Measurements from ENCODE around the gene ANKRD45. TPM values are rescaled to one million over a fixed set of nuclear protein-coding genes. Genes with fewer than 3 reads are reported as not detected.

ANKRD45 gene
- polyA plus RNA-seq, 1 of the 3 experiments (the other 2 are of a cell fraction): 1.8 TPM

- CTCF ChIA-PET: no interaction called here
- POLR2A ChIA-PET: no interaction called here
Observed at GRCh38 chr1:173573596-173573995, 96.1 kb downstream of the ANKRD45 start.

GRCh38 chr1:173572201-173572873, 97.3 kb downstream of the ANKRD45 start:
- Histone ChIP-seq H3K4me2 (no peak overlapping the region), H2AFZ (ENCODE audit: low read depth) (no peak overlapping the region), H3K4me1 (ENCODE audit: control insufficient read depth in 1 of 2, insufficient read depth in 2 of 2, low read depth in 1 of 2, low read length in 1 of 2) (no peaks in the 10 kb centered on the region), H3K9me2 (no peaks in the 10 kb centered on the region), H3K9ac (no peak overlapping the region), H3K4me3 (ENCODE audit: low read depth in 2 of 2, low read length in 1 of 2) (no peak overlapping the region), H3F3A (replicated peaks; ENCODE audit: insufficient read depth) (no peaks in the 10 kb centered on the region), H3K9me3 (peaks cover 7% of the 10 kb centered on the region; the same call in 1 of the 2 replicates), H4K20me1 (ENCODE audit: insufficient read depth) (no peaks in the 10 kb centered on the region), H3K79me2 (ENCODE audit: insufficient read depth) (no peaks in the 10 kb centered on the region), H3K27me3 (ENCODE audit: insufficient read depth) (no peaks in the 10 kb centered on the region), H3K36me3 (replicated peaks in 1 of 2; ENCODE audit: control insufficient read depth in 1 of 2, insufficient read depth in 2 of 2, low read length in 1 of 2) (no peaks in the 10 kb centered on the region), H3K27ac (ENCODE audit: low read depth in 2 of 2, low read length in 1 of 2) (no peak overlapping the region)
- DNase-seq: no peak
- WGBS (ENCODE audit: low lambda C conversion rate): 90% methylated on average over 3 of the region's 3 CpGs
- ChIA-PET CTCF (interaction anchor here (0.7 kb wide), 1 partner anchor 269 kb away, joined by 3 read pairs; no protein-coding TSS in a partner anchor), POLR2A (interaction anchor here (0.6 kb wide), 1 partner anchor 568 kb away, joined by 4 read pairs; no protein-coding TSS in a partner anchor)
- no peak for TF ChIP-seq PBX3 (IDR thresholded peaks at IDR 0.05)
- TF ChIP-seq CHD2 (IDR thresholded peaks at IDR 0.05; ENCODE audit: low read length, partially characterized antibody): no peak
- no peak for TF ChIP-seq ZBTB33 (IDR thresholded peaks at IDR 0.05; ENCODE audit: borderline replicate concordance, low read depth)
- TF ChIP-seq SIN3A (IDR thresholded peaks at IDR 0.05; ENCODE audit: borderline replicate concordance, low read depth, low read length): no peak
- TF ChIP-seq SMC3 (IDR thresholded peaks at IDR 0.05; ENCODE audit: low read depth, low read length): no peak
- TF ChIP-seq RFX5 (IDR thresholded peaks at IDR 0.05; ENCODE audit: low read length): no peak
- TF ChIP-seq RXRA (IDR thresholded peaks at IDR 0.05; ENCODE audit: borderline replicate concordance, low read depth): no peak
- no peak for TF ChIP-seq TEAD4 (IDR thresholded peaks at IDR 0.05; ENCODE audit: borderline replicate concordance, insufficient read depth)
- no peak for TF ChIP-seq TCF12 (IDR thresholded peaks at IDR 0.05)
- no peak for TF ChIP-seq FOSL2 (IDR thresholded peaks at IDR 0.05; ENCODE audit: borderline replicate concordance, low read depth)
- no peak for TF ChIP-seq MAX (IDR thresholded peaks at IDR 0.05; ENCODE audit: low read depth)
- no peak for TF ChIP-seq FOXM1 (IDR thresholded peaks at IDR 0.05; ENCODE audit: low read depth)

More at GRCh38 chr1:173573596-173573995, 96.1 kb downstream of the ANKRD45 start:
- no peak overlapping the region for H3K27ac ChIP-seq (ENCODE audit: low read depth in 2 of 2, low read length in 1 of 2)
- DNase-seq: no peak
- no peaks in the 10 kb centered on the region for H3K9me2 ChIP-seq
- no peaks in the 10 kb centered on the region for H3K27me3 ChIP-seq (ENCODE audit: insufficient read depth)
- H3K9me3 ChIP-seq: no peaks in the 10 kb centered on the region
- no peak overlapping the region for H2AFZ ChIP-seq (ENCODE audit: low read depth)
- no peak for TF ChIP-seq GATA2 (CRISPR knock-in tag; IDR thresholded peaks at IDR 0.05)
- TF ChIP-seq TCF12 (IDR thresholded peaks at IDR 0.05): no peak
- no peak for TF ChIP-seq USF1 (IDR thresholded peaks at IDR 0.05; ENCODE audit: borderline replicate concordance, low read depth)
- no peak for TF ChIP-seq USF2 (IDR thresholded peaks at IDR 0.05; ENCODE audit: borderline replicate concordance, low read depth, low read length)
- no peak for TF ChIP-seq PBX3 (IDR thresholded peaks at IDR 0.05)
- no peak for TF ChIP-seq SIN3A (IDR thresholded peaks at IDR 0.05; ENCODE audit: borderline replicate concordance, low read depth, low read length)
- TF ChIP-seq SMC3 (IDR thresholded peaks at IDR 0.05; ENCODE audit: low read depth, low read length): no peak
- no peak for TF ChIP-seq FOXM1 (IDR thresholded peaks at IDR 0.05; ENCODE audit: low read depth)
- no peak for TF ChIP-seq TEAD4 (IDR thresholded peaks at IDR 0.05; ENCODE audit: borderline replicate concordance, insufficient read depth)
- TF ChIP-seq EZH2phosphoT487 (IDR thresholded peaks at IDR 0.05; ENCODE audit: borderline replicate concordance, low read depth): no peak
- no peak overlapping the region for H3K4me3 ChIP-seq (ENCODE audit: low read depth in 2 of 2, low read length in 1 of 2)
- H4K20me1 ChIP-seq (ENCODE audit: insufficient read depth): no peaks in the 10 kb centered on the region
- H3K4me1 ChIP-seq (ENCODE audit: control insufficient read depth in 1 of 2, insufficient read depth in 2 of 2, low read depth in 1 of 2, low read length in 1 of 2): no peaks in the 10 kb centered on the region
- no peak overlapping the region for H3K4me2 ChIP-seq
- no peaks in the 10 kb centered on the region for H3K36me3 ChIP-seq (replicated peaks in 1 of 2; ENCODE audit: control insufficient read depth in 1 of 2, insufficient read depth in 2 of 2, low read length in 1 of 2)
- H3F3A ChIP-seq (replicated peaks; ENCODE audit: insufficient read depth): no peaks in the 10 kb centered on the region
- no peaks in the 10 kb centered on the region for H3K79me2 ChIP-seq (ENCODE audit: insufficient read depth)
- no peak overlapping the region for H3K9ac ChIP-seq
- 59% methylated on average over 4 of the region's 4 CpGs for WGBS (ENCODE audit: low lambda C conversion rate)

Measured in SK-N-SH (cell line).